Measurements from ENCODE around the gene RAD51B.

Gene RAD51B

GRCh38 chr14:68376067-68376779 lies 556.6 kb downstream of the RAD51B start:
- H3K4me3 ChIP-seq (ENCODE audit: low read length): no peak overlapping the region
- DNase-seq (ENCODE audit: low read depth): peak; percentile 55
- TF ChIP-seq CTCF (conservative IDR thresholded peaks at IDR 0.05; ENCODE audit: low read depth, low read length): no peak

- no peak for TF ChIP-seq CTCF (conservative IDR thresholded peaks at IDR 0.05; ENCODE audit: low read depth, low read length)
- H3K4me3 ChIP-seq (ENCODE audit: low read length): no peak overlapping the region
- DNase-seq (ENCODE audit: low read depth): no peak
These were observed 557.4 kb downstream of the RAD51B start for GRCh38 chr14:68377006-68377405.

GRCh38 chr14:68377459-68377858 lies 557.9 kb downstream of the RAD51B start:
- no peak for TF ChIP-seq CTCF (conservative IDR thresholded peaks at IDR 0.05; ENCODE audit: low read depth, low read length)
- no peak for DNase-seq (ENCODE audit: low read depth)
- H3K4me3 ChIP-seq (ENCODE audit: low read length): no peak overlapping the region

DNA sequence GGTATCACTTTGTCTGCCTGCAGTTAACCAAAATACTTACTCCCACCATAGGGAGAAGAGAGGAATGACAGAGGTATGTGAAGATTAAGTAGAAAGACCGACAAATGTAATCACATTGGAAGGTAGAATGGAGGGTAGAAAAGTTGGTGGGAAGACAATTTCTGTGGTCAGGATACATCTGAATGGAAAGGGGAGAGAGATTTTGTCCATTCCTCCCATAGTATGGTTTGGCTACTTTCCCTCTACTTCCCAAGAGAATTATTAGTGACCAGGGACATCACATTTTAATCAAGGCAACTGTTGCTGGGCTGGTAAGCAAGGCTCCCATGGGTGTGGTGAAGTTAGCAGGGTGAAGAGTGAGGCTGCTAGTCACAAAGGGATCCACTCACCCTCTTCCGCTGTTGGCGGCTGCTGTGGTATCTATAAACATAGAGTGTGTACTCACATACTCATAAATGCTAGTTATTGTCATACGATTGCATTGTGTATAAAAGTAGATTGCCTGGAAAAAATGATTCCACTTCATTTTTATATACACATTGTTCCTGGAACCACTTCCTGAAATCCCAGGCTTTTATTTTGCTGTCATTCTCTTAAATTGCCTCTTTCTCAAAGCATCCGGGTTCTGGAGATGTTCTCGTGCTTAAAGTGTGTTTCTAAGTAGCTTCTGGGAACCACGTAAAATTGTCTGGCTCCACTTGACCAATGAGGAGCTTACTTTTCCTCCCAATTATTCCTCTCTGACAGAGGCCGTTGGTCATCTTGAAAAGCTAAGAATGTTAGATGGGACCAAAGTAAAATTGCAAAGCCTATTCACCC lies 560.1 kb downstream of the RAD51B start:
- TF ChIP-seq CTCF (conservative IDR thresholded peaks at IDR 0.05; ENCODE audit: low read depth, low read length): no peak
- no peak overlapping the region for H3K4me3 ChIP-seq (ENCODE audit: low read length)
- DNase-seq (ENCODE audit: low read depth): no peak

DNA sequence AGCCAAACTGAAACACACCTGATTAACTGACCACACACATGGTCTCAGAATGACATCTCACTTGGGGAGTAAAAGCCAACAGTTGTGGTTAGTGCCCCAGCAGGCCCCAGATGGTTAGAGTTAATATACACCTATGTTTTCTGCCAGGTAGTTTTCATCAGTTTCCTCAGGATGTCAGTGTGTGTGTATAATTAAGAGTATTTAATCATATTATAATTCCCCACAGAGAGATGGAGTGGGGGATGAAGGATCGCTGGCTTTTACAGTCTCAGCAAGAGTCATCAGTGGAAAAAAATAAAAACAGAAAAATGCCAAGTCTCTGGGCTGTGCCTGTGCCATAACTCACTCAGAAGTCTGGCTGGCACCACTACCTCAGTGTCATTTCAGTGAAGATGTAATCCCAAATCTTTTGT lies 560.8 kb downstream of the RAD51B start:
- TF ChIP-seq CTCF (conservative IDR thresholded peaks at IDR 0.05; ENCODE audit: low read depth, low read length): no peak
- no peak for DNase-seq (ENCODE audit: low read depth)
- no peak overlapping the region for H3K4me3 ChIP-seq (ENCODE audit: low read length)

DNA sequence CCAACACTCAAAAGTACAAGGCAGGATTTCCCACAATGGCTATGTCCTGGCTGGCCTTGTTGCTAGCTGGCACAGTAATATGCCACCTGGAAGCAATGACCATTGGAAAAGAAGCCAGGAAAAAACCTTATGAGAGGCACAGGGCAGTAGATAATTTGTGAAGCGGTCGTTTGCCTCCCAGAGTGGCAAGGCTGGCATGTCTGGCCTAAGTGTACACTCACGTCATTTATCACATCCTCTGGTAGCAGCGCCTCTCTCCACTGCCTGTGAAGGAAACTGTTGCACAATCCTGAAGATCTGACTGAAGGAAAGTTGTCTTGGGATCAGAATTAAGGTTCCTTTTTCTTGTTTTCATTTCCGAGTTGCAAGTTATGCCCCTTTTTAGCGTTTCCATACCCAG lies 564.8 kb downstream of the RAD51B start:
- no peak for DNase-seq (ENCODE audit: low read depth)
- H3K4me3 ChIP-seq (ENCODE audit: low read length): no peak overlapping the region
- TF ChIP-seq CTCF (conservative IDR thresholded peaks at IDR 0.05; ENCODE audit: low read depth, low read length): no peak

- no peak overlapping the region for H3K4me3 ChIP-seq (ENCODE audit: low read length)
- no peak for DNase-seq (ENCODE audit: low read depth)
- no peak for TF ChIP-seq CTCF (conservative IDR thresholded peaks at IDR 0.05; ENCODE audit: low read depth, low read length)
These were observed 565.3 kb downstream of the RAD51B start for GRCh38 chr14:68384881-68385280.
